Stimulated activated memory B cell treated with anti-CD40 and anti-IgM and Interleukin-4, amounts not matched to agents 10 μg/mL and 1 μg/mL and 100 μg/mL, for 72 hours (primary cell): Measurements from ENCODE around the gene COL5A3.
"Not testable (repeated sequence)": the region's sequence is repeated elsewhere in the genome, so short reads cannot be mapped to it uniquely, and the experiment has no call there.

Experiments used
- ATAC-seq: fragments of 150-1000 bp; cut with Tn5 transposase; 2 replicates; pipeline ENCODE4 v1.10.0; 2021
- H3K27ac Mint-ChIP-seq: one replicate; pipeline ENCODE4 v1.8.0; 2022; ENCODE audit warnings: mild to moderate bottlenecking, mixed read lengths
- H3K27me3 Mint-ChIP-seq: one replicate; pipeline ENCODE4 v1.8.0; 2022; ENCODE audit warnings: mixed read lengths
- H3K36me3 Mint-ChIP-seq: one replicate; pipeline ENCODE4 v1.8.0; 2022; ENCODE audit warnings: mixed read lengths
- H3K4me1 Mint-ChIP-seq: one replicate; pipeline ENCODE4 v1.8.0; 2022; ENCODE audit warnings: mixed read lengths
- H3K4me3 Mint-ChIP-seq: one replicate; pipeline ENCODE4 v1.8.0; 2022; ENCODE audit warnings: mild to moderate bottlenecking, moderate library complexity, mixed read lengths
- H3K9me3 Mint-ChIP-seq: one replicate; pipeline ENCODE4 v1.8.0; 2022; ENCODE audit warnings: mixed read lengths

Gene COL5A3

GRCh38 chr19:9941671-9942070 lies 68.6 kb downstream of the COL5A3 start:
- H3K36me3 Mint-ChIP-seq: peaks cover 6% of the 10 kb centered on the region
- H3K27me3 Mint-ChIP-seq: peaks cover 62% of the 10 kb centered on the region
- no peak overlapping the region for H3K4me3 Mint-ChIP-seq
- no peak for ATAC-seq
- peaks cover 17% of the 10 kb centered on the region for H3K9me3 Mint-ChIP-seq
- no peak overlapping the region for H3K27ac Mint-ChIP-seq
- peaks cover 18% of the 10 kb centered on the region for H3K4me1 Mint-ChIP-seq

GRCh38 chr19:9941231-9941630 lies 69.1 kb downstream of the COL5A3 start:
- H3K4me3 Mint-ChIP-seq: no peak overlapping the region
- ATAC-seq: no peak
- H3K27ac Mint-ChIP-seq: no peak overlapping the region

GRCh38 chr19:9940778-9941177 lies 69.5 kb downstream of the COL5A3 start:
- H3K27me3 Mint-ChIP-seq: peaks cover 68% of the 10 kb centered on the region
- peaks cover 23% of the 10 kb centered on the region for H3K4me1 Mint-ChIP-seq
- peaks cover 17% of the 10 kb centered on the region for H3K9me3 Mint-ChIP-seq
- ATAC-seq: no peak
- no peak overlapping the region for H3K27ac Mint-ChIP-seq
- peaks cover 6% of the 10 kb centered on the region for H3K36me3 Mint-ChIP-seq
- no peak overlapping the region for H3K4me3 Mint-ChIP-seq

More at GRCh38 chr19:9941231-9941630, 69.1 kb downstream of the COL5A3 start:
- Mint-ChIP-seq H3K27me3 (peaks cover 64% of the 10 kb centered on the region), H3K9me3 (peaks cover 17% of the 10 kb centered on the region), H3K4me1 (peaks cover 21% of the 10 kb centered on the region), H3K36me3 (peaks cover 6% of the 10 kb centered on the region)

GRCh38 chr19:9939301-9939913 lies 70.9 kb downstream of the COL5A3 start:
- no peak overlapping the region for H3K27ac Mint-ChIP-seq
- H3K4me1 Mint-ChIP-seq: peaks cover 24% of the 10 kb centered on the region
- peaks cover 10% of the 10 kb centered on the region for H3K9me3 Mint-ChIP-seq
- peaks cover 70% of the 10 kb centered on the region for H3K27me3 Mint-ChIP-seq
- H3K36me3 Mint-ChIP-seq: peaks cover 6% of the 10 kb centered on the region
- no peak overlapping the region for H3K4me3 Mint-ChIP-seq
- ATAC-seq: no peak

- Mint-ChIP-seq H3K27me3 (peaks cover 76% of the 10 kb centered on the region), H3K27ac (no peak overlapping the region)
Measured at GRCh38 chr19:9937001-9937411, 73.3 kb downstream of the COL5A3 start.

GRCh38 chr19:9936326-9937000 lies 73.8 kb downstream of the COL5A3 start, which contains the start of gene OLFM2:
Gene OLFM2, minus strand, starts transcription at chr19:9936515. Its CDS starts 149 bp downstream, at chr19:9936366.
- Mint-ChIP-seq H3K4me1 (peaks cover 30% of the 10 kb centered on the region), H3K36me3 (no peaks in the 10 kb centered on the region), H3K9me3 (peaks cover under 1% of the 10 kb centered on the region), H3K27me3 (peaks cover 75% of the 10 kb centered on the region), H3K27ac (no peak within 1 kb of the TSS), H3K4me3 (peak within 1 kb of the TSS; percentile 57)
- no peak for ATAC-seq

More at GRCh38 chr19:9937001-9937411, 73.3 kb downstream of the COL5A3 start:
- peaks cover 5% of the 10 kb centered on the region for H3K36me3 Mint-ChIP-seq
- H3K9me3 Mint-ChIP-seq: peaks cover 5% of the 10 kb centered on the region
- H3K4me3 Mint-ChIP-seq: peak overlapping the region; percentile 57
- ATAC-seq: no peak
- H3K4me1 Mint-ChIP-seq: peaks cover 30% of the 10 kb centered on the region

GRCh38 chr19:9935506-9936325 lies 74.6 kb downstream of the COL5A3 start:
- H3K27ac Mint-ChIP-seq: no peak overlapping the region

GRCh38 chr19:9934132-9934950 lies 76.0 kb downstream of the COL5A3 start:
- Mint-ChIP-seq H3K4me1 (peaks cover 37% of the 10 kb centered on the region), H3K4me3 (no peak overlapping the region), H3K27ac (no peak overlapping the region), H3K9me3 (no peaks in the 10 kb centered on the region), H3K27me3 (peaks cover 76% of the 10 kb centered on the region), H3K36me3 (no peaks in the 10 kb centered on the region)
- peak; percentile 69 for ATAC-seq

More at GRCh38 chr19:9935506-9936325, 74.6 kb downstream of the COL5A3 start:
- H3K4me3 Mint-ChIP-seq: peak overlapping the region; percentile 10
- H3K4me1 Mint-ChIP-seq: peaks cover 34% of the 10 kb centered on the region
- no peak for ATAC-seq
- H3K9me3 Mint-ChIP-seq: no peaks in the 10 kb centered on the region
- no peaks in the 10 kb centered on the region for H3K36me3 Mint-ChIP-seq
- peaks cover 79% of the 10 kb centered on the region for H3K27me3 Mint-ChIP-seq

GRCh38 chr19:9932835-9933234 lies 77.5 kb downstream of the COL5A3 start:
- Mint-ChIP-seq H3K4me3 (no peak overlapping the region), H3K4me1 (peaks cover 37% of the 10 kb centered on the region), H3K9me3 (no peaks in the 10 kb centered on the region), H3K27ac (no peak overlapping the region), H3K36me3 (no peaks in the 10 kb centered on the region), H3K27me3 (peaks cover 70% of the 10 kb centered on the region)
- ATAC-seq: no peak

GRCh38 chr19:9931629-9932028 lies 78.7 kb downstream of the COL5A3 start:
- peaks cover 37% of the 10 kb centered on the region for H3K4me1 Mint-ChIP-seq
- ATAC-seq: no peak
- no peak overlapping the region for H3K4me3 Mint-ChIP-seq
- H3K36me3 Mint-ChIP-seq: no peaks in the 10 kb centered on the region
- H3K27ac Mint-ChIP-seq: no peak overlapping the region
- peaks cover 58% of the 10 kb centered on the region for H3K27me3 Mint-ChIP-seq
- no peaks in the 10 kb centered on the region for H3K9me3 Mint-ChIP-seq

- Mint-ChIP-seq H3K9me3 (no peaks in the 10 kb centered on the region), H3K4me1 (peaks cover 8% of the 10 kb centered on the region), H3K27ac (no peak overlapping the region), H3K4me3 (no peak overlapping the region), H3K27me3 (peaks cover 41% of the 10 kb centered on the region), H3K36me3 (no peaks in the 10 kb centered on the region)
- no peak for ATAC-seq
Measured at GRCh38 chr19:9923440-9923839, 86.9 kb downstream of the COL5A3 start.

- not testable (repeated sequence) for H3K9me3 Mint-ChIP-seq, ATAC-seq, H3K36me3 Mint-ChIP-seq, H3K4me3 Mint-ChIP-seq, H3K27ac Mint-ChIP-seq, H3K4me1 Mint-ChIP-seq
- H3K27me3 Mint-ChIP-seq: peaks cover 46% of the 10 kb centered on the region
Measured at GRCh38 chr19:9922782-9923379, 87.4 kb downstream of the COL5A3 start.

- no peak overlapping the region for H3K4me3 Mint-ChIP-seq
- H3K36me3 Mint-ChIP-seq: no peaks in the 10 kb centered on the region
- H3K9me3 Mint-ChIP-seq: no peaks in the 10 kb centered on the region
- H3K27ac Mint-ChIP-seq: no peak overlapping the region
- H3K27me3 Mint-ChIP-seq: peaks cover 55% of the 10 kb centered on the region
- no peak for ATAC-seq
- peaks cover 20% of the 10 kb centered on the region for H3K4me1 Mint-ChIP-seq
Measured at GRCh38 chr19:9917321-9917720, 93.0 kb downstream of the COL5A3 start.

GRCh38 chr19:9916719-9917118 lies 93.6 kb downstream of the COL5A3 start:
- peaks cover 55% of the 10 kb centered on the region for H3K27me3 Mint-ChIP-seq
- H3K27ac Mint-ChIP-seq: no peak overlapping the region
- no peaks in the 10 kb centered on the region for H3K36me3 Mint-ChIP-seq
- peak; percentile 72 for ATAC-seq
- H3K9me3 Mint-ChIP-seq: no peaks in the 10 kb centered on the region
- H3K4me1 Mint-ChIP-seq: peaks cover 20% of the 10 kb centered on the region
- H3K4me3 Mint-ChIP-seq: no peak overlapping the region
